ENCODE measurements around the gene METAP2. TPM values are rescaled to one million over a fixed set of nuclear protein-coding genes. Genes with fewer than 3 reads are reported as not detected.

Gene METAP2
- total RNA-seq, 1 donor from 2014 or later: 81.6 TPM

- H3K36me3 Mint-ChIP-seq (ENCODE audit: low read depth, unreplicated experiment): no peaks in the 10 kb centered on the region
- no peak for FAIRE-seq
- no peak overlapping the region for H3K9ac ChIP-seq (ENCODE audit: low read length)
- H3K79me2 ChIP-seq (ENCODE audit: insufficient read depth, low read length): no peaks in the 10 kb centered on the region
- H2AFZ ChIP-seq (ENCODE audit: low read depth, low read length): no peak overlapping the region
- H3K27me3 Mint-ChIP-seq (ENCODE audit: low read depth, unreplicated experiment): no peaks in the 10 kb centered on the region
- TF ChIP-seq EZH2 (IDR thresholded peaks at IDR 0.05; ENCODE audit: insufficient read depth, low read length): no peak
- no peak for TF ChIP-seq CTCF (IDR thresholded peaks at IDR 0.05; ENCODE audit: insufficient read depth, low read depth, low read length)
- no peak for DNase-seq (ENCODE audit: low read depth)
- no peaks in the 10 kb centered on the region for H3K36me3 ChIP-seq (ENCODE audit: insufficient read depth, low read length)
- no peak overlapping the region for H3K4me3 Mint-ChIP-seq (ENCODE audit: unreplicated experiment)
- H3K4me1 ChIP-seq (ENCODE audit: insufficient read depth, low read length): peaks cover 6% of the 10 kb centered on the region
- H3K27ac Mint-ChIP-seq (ENCODE audit: unreplicated experiment): no peak overlapping the region
- no peak overlapping the region for H3K4me2 ChIP-seq (ENCODE audit: low read length)
- no peak overlapping the region for H3K4me3 ChIP-seq (ENCODE audit: insufficient read depth, low read depth, low read length)
- H3K27ac ChIP-seq (ENCODE audit: low read depth, low read length): no peak overlapping the region
- H3K9me3 ChIP-seq (ENCODE audit: insufficient read depth, low read depth, low read length): no peaks in the 10 kb centered on the region
- no peaks in the 10 kb centered on the region for H3K9me3 Mint-ChIP-seq (ENCODE audit: unreplicated experiment)
- H3K4me1 Mint-ChIP-seq (ENCODE audit: low read depth, unreplicated experiment): peaks cover 17% of the 10 kb centered on the region
- no peaks in the 10 kb centered on the region for H3K27me3 ChIP-seq (ENCODE audit: insufficient read depth, low read length)
- H4K20me1 ChIP-seq (ENCODE audit: insufficient read depth, low read length): no peaks in the 10 kb centered on the region
Measured at GRCh38 chr12:95529693-95530225, 55.8 kb downstream of the METAP2 start.

- H3K9ac ChIP-seq (ENCODE audit: low read length): no peak overlapping the region
- Mint-ChIP-seq H3K4me1 (ENCODE audit: low read depth, unreplicated experiment) (peaks cover 17% of the 10 kb centered on the region), H3K27me3 (ENCODE audit: low read depth, unreplicated experiment) (no peaks in the 10 kb centered on the region), H3K27ac (ENCODE audit: unreplicated experiment) (peak overlapping the region; percentile 70), H3K9me3 (ENCODE audit: unreplicated experiment) (no peaks in the 10 kb centered on the region), H3K4me3 (ENCODE audit: unreplicated experiment) (no peak overlapping the region), H3K36me3 (ENCODE audit: low read depth, unreplicated experiment) (peaks cover 1% of the 10 kb centered on the region)
- H3K4me3 ChIP-seq (ENCODE audit: insufficient read depth, low read depth, low read length): no peak overlapping the region
- H3K79me2 ChIP-seq (ENCODE audit: insufficient read depth, low read length): no peaks in the 10 kb centered on the region
- no peaks in the 10 kb centered on the region for H4K20me1 ChIP-seq (ENCODE audit: insufficient read depth, low read length)
- TF ChIP-seq CTCF (IDR thresholded peaks at IDR 0.05; ENCODE audit: insufficient read depth, low read depth, low read length): no peak
- no peak for TF ChIP-seq EZH2 (IDR thresholded peaks at IDR 0.05; ENCODE audit: insufficient read depth, low read length)
- H3K4me1 ChIP-seq (ENCODE audit: insufficient read depth, low read length): peaks cover 6% of the 10 kb centered on the region
- no peak overlapping the region for H3K27ac ChIP-seq (ENCODE audit: low read depth, low read length)
- H3K27me3 ChIP-seq (ENCODE audit: insufficient read depth, low read length): no peaks in the 10 kb centered on the region
- peak overlapping the region; percentile 12 for H3K4me2 ChIP-seq (ENCODE audit: low read length)
- peak; percentile 72 for DNase-seq (ENCODE audit: low read depth)
- H3K36me3 ChIP-seq (ENCODE audit: insufficient read depth, low read length): no peaks in the 10 kb centered on the region
- no peaks in the 10 kb centered on the region for H3K9me3 ChIP-seq (ENCODE audit: insufficient read depth, low read depth, low read length)
- no peak for FAIRE-seq
- peak overlapping the region; percentile 57 for H2AFZ ChIP-seq (ENCODE audit: low read depth, low read length)
Measured at GRCh38 chr12:95532851-95533250, 58.9 kb downstream of the METAP2 start.

GRCh38 chr12:95533985-95534384 lies 60.0 kb downstream of the METAP2 start:
- Histone ChIP-seq H3K27ac (ENCODE audit: low read depth, low read length) (no peak overlapping the region), H3K4me2 (ENCODE audit: low read length) (no peak overlapping the region), H4K20me1 (ENCODE audit: insufficient read depth, low read length) (no peaks in the 10 kb centered on the region), H3K36me3 (ENCODE audit: insufficient read depth, low read length) (no peaks in the 10 kb centered on the region), H3K27me3 (ENCODE audit: insufficient read depth, low read length) (no peaks in the 10 kb centered on the region), H2AFZ (ENCODE audit: low read depth, low read length) (peak overlapping the region; percentile 12), H3K79me2 (ENCODE audit: insufficient read depth, low read length) (no peaks in the 10 kb centered on the region), H3K4me1 (ENCODE audit: insufficient read depth, low read length) (peaks cover 6% of the 10 kb centered on the region), H3K9ac (ENCODE audit: low read length) (no peak overlapping the region), H3K4me3 (ENCODE audit: insufficient read depth, low read depth, low read length) (no peak overlapping the region), H3K9me3 (ENCODE audit: insufficient read depth, low read depth, low read length) (no peaks in the 10 kb centered on the region)
- Mint-ChIP-seq H3K9me3 (ENCODE audit: unreplicated experiment) (no peaks in the 10 kb centered on the region), H3K27ac (ENCODE audit: unreplicated experiment) (no peak overlapping the region), H3K4me3 (ENCODE audit: unreplicated experiment) (no peak overlapping the region), H3K4me1 (ENCODE audit: low read depth, unreplicated experiment) (peaks cover 17% of the 10 kb centered on the region), H3K27me3 (ENCODE audit: low read depth, unreplicated experiment) (no peaks in the 10 kb centered on the region), H3K36me3 (ENCODE audit: low read depth, unreplicated experiment) (peaks cover 1% of the 10 kb centered on the region)
- no peak for DNase-seq (ENCODE audit: low read depth)
- TF ChIP-seq EZH2 (IDR thresholded peaks at IDR 0.05; ENCODE audit: insufficient read depth, low read length): no peak
- TF ChIP-seq CTCF (IDR thresholded peaks at IDR 0.05; ENCODE audit: insufficient read depth, low read depth, low read length): no peak
- FAIRE-seq: no peak

Measured in astrocyte (in vitro differentiated cells and primary cell).